Activated CD8-positive, alpha-beta T cell treated with anti-CD3 and anti-CD28 coated beads for 36 hours (primary cell): ENCODE measurements around the gene HSD11B2. TPM values are rescaled to one million over a fixed set of nuclear protein-coding genes. Genes with fewer than 3 reads are reported as not detected.

ENCODE experiments used
- ATAC-seq: fragments of 200-7000 bp; cut with Tn5 transposase; one replicate; pipeline ENCODE4 v1.10.0; 2021; ENCODE audit warnings: mild to moderate bottlenecking, moderate library complexity
- CTCF ChIA-PET: fragments of 350-600 bp; sonication (Branson Sonifier 250); formaldehyde crosslinking; loops from one replicate; lab custom pipeline; 2021; ENCODE audit warnings: antibody characterized with exemption; lab: Charles Lee
- POLR2A ChIA-PET: fragments of 350-600 bp; sonication (Branson Sonifier 250); formaldehyde crosslinking; loops from one replicate; lab custom pipeline; 2021; ENCODE audit warnings: antibody characterized with exemption; lab: Charles Lee
- DNase-seq: peaks from one replicate; pipeline ENCODE4 v3.0.0-alpha.2; 2020
- H3K27ac Mint-ChIP-seq: one replicate; pipeline ENCODE4 v1.8.0; 2021; ENCODE audit warnings: mild to moderate bottlenecking, mixed read lengths
- H3K27me3 Mint-ChIP-seq: one replicate; pipeline ENCODE4 v1.8.0; 2021; ENCODE audit warnings: mixed read lengths
- H3K36me3 Mint-ChIP-seq: one replicate; pipeline ENCODE4 v1.8.0; 2021; ENCODE audit warnings: low read depth, mixed read lengths
- H3K4me1 Mint-ChIP-seq: one replicate; pipeline ENCODE4 v1.8.0; 2021; ENCODE audit warnings: low read depth, mixed read lengths
- H3K4me3 Mint-ChIP-seq: one replicate; pipeline ENCODE4 v1.8.0; 2021; ENCODE audit warnings: mild to moderate bottlenecking, moderate library complexity, mixed read lengths
- H3K9me3 Mint-ChIP-seq: one replicate; pipeline ENCODE4 v1.8.0; 2021; ENCODE audit warnings: mixed read lengths
- intact Hi-C: fragments of 100-400 bp; cut with micrococcal nuclease; formaldehyde crosslinking; loops from one replicate; pipeline ENCODE4 v1.10.0; 2022
- total RNA-seq, 2 experiments: library from RNA; stranded (reverse); gene quantifications; one replicate each; pipeline ENCODE4 v1.2.3, GENCODE V29; 2021
- TF ChIP-seq, protein P1 (sequence below): fragments of 200-600 bp; IDR thresholded peaks from one replicate; pipeline ENCODE4 v1.8.0; 2022; ENCODE audit warnings: antibody characterized with exemption, mild to moderate bottlenecking

The HSD11B2 gene
- total RNA-seq, 2 experiments from 2014 or later, result 1.6 to 2.3 TPM

DNA sequence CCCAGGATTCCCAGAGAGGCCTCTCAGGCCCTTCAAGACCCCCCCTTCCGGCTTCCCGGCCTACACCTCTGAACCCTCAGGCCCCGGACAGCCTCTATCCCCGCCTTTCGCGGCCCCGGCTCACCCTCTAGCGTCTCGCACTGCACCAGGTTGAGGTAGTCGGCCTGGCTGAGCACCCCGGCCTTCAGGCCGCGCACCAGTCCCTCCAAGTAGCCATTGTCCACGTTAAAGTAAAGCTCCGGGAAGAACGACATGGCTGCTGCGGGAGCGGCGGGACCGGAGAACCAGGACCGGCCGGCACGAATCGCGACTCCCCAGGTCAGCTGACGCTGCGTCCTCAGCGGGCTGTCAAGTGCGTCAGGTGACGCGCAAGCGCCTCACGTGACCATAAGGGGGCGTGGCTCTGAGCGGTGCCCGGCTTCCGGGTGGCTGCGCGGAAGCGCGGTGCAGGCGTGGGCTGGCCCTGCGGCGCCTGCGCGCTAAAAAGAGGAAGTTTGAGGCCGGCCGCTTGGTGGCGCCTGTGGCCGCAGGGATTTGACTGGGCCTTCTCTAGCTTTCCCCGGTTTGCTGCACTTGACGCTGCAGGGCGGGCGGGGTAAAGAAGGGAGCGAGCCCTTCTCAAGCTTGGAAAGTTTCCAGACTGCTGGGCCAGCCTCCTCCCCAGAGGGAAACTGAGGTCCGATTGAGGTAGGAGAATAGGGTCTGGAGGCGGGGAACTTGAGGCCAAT, 50.1 kb downstream of the HSD11B2 start, which contains the start of gene ATP6V0D1:
Gene ATP6V0D1 (minus strand): TSS at position 325 of the 728 bp plus-strand sequence. CDS start 71 bp downstream, at position 254.
- peaks cover 30% of the 10 kb centered on the region for H3K4me1 Mint-ChIP-seq

GRCh38 chr16:67481561-67482232, 50.8 kb downstream of the HSD11B2 start:
- H3K27me3 Mint-ChIP-seq, result no peaks in the 10 kb centered on the region
- CTCF ChIA-PET, result interaction anchor here (0.7 to 4.9 kb wide), 41 partner anchors 9 to 403 kb away, joined by 3 to 60 read pairs (median 4); partner anchors contain the start of genes C16orf86, CARMIL2, CTCF and ENKD1
- H3K4me3 Mint-ChIP-seq, result peak overlapping the region; percentile 93
- POLR2A ChIA-PET, result interaction anchor here (0.5 to 3.3 kb wide), 9 partner anchors 16 to 364 kb away, joined by 3 to 9 read pairs (median 4); partner anchors contain the start of gene ACD
- H3K9me3 Mint-ChIP-seq, result no peaks in the 10 kb centered on the region
- DNase-seq (peak; percentile 73), ATAC-seq (peak; percentile 22)
- peaks cover 25% of the 10 kb centered on the region for H3K4me1 Mint-ChIP-seq
- H3K36me3 Mint-ChIP-seq, result peaks cover 10% of the 10 kb centered on the region
- peak overlapping the region; percentile 99 for H3K27ac Mint-ChIP-seq
- intact Hi-C loops, result no loop called here
- TF ChIP-seq, protein P1, sequence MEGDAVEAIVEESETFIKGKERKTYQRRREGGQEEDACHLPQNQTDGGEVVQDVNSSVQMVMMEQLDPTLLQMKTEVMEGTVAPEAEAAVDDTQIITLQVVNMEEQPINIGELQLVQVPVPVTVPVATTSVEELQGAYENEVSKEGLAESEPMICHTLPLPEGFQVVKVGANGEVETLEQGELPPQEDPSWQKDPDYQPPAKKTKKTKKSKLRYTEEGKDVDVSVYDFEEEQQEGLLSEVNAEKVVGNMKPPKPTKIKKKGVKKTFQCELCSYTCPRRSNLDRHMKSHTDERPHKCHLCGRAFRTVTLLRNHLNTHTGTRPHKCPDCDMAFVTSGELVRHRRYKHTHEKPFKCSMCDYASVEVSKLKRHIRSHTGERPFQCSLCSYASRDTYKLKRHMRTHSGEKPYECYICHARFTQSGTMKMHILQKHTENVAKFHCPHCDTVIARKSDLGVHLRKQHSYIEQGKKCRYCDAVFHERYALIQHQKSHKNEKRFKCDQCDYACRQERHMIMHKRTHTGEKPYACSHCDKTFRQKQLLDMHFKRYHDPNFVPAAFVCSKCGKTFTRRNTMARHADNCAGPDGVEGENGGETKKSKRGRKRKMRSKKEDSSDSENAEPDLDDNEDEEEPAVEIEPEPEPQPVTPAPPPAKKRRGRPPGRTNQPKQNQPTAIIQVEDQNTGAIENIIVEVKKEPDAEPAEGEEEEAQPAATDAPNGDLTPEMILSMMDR, result no peak

More for the DNA sequence above, 50.1 kb downstream of the HSD11B2 start, which contains the start of gene ATP6V0D1:
- CTCF ChIA-PET, result interaction anchor here (0.7 to 4.9 kb wide), 43 partner anchors 10 to 403 kb away, joined by 3 to 60 read pairs (median 4); partner anchors contain the start of genes ACD, C16orf86, CARMIL2 and CTCF
- peak; percentile 92 for ATAC-seq
- Mint-ChIP-seq H3K36me3 (peaks cover 10% of the 10 kb centered on the region), H3K27ac (peak within 1 kb of the TSS; percentile 99), H3K4me3 (peak within 1 kb of the TSS; percentile 93), H3K9me3 (no peaks in the 10 kb centered on the region), H3K27me3 (no peaks in the 10 kb centered on the region)
- DNase-seq, result peak; percentile 99
- TF ChIP-seq, protein P1, result peak; percentile 75
- POLR2A ChIA-PET, result interaction anchor here (0.6 to 3.3 kb wide), 13 partner anchors 10 to 365 kb away, joined by 3 to 9 read pairs (median 3); partner anchors contain the start of genes ACD and RANBP10
- intact Hi-C loops, result no loop called here

GRCh38 chr16:67482233-67482924, 51.5 kb downstream of the HSD11B2 start:
- Mint-ChIP-seq H3K9me3 (no peaks in the 10 kb centered on the region), H3K36me3 (peaks cover 10% of the 10 kb centered on the region), H3K4me1 (peaks cover 25% of the 10 kb centered on the region), H3K27ac (peak overlapping the region; percentile 99), H3K4me3 (peak overlapping the region; percentile 93), H3K27me3 (no peaks in the 10 kb centered on the region)
- POLR2A ChIA-PET, result interaction anchor here (0.5 to 3.3 kb wide), 7 partner anchors 21 to 186 kb away, joined by 3 to 9 read pairs (median 3); partner anchors contain the start of gene ACD
- TF ChIP-seq, protein P1, result no peak
- CTCF ChIA-PET, result interaction anchor here (1.0 to 4.9 kb wide), 13 partner anchors 9 to 187 kb away, joined by 3 to 60 read pairs (median 8); partner anchors contain the start of genes C16orf86, CARMIL2 and ENKD1
- ATAC-seq (no peak), DNase-seq (peak; percentile 26)
- intact Hi-C loops, result no loop called here

DNA sequence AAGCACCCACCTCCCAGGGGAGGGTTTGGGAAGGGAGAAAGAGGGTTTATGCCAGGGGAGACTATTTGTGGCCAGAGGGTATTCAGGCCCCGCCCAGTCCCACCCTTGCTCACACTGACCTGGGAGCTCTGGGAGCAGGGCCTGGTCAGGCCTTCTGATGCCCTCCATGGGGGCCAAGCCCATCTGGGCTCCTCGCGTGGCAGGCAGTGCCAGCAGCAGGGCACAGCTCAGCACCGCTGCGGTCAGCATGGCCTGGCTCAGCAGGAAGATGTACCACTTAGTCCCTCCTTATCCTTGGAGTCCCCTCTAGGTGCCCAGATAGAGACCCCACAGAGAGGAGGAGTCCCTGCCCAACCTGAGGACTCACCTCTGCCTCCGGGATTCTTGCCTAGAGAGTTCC, 52.2 kb downstream of the HSD11B2 start, which contains the start of gene AGRP:
Gene AGRP (minus strand): TSS at position 398 of the 400 bp plus-strand sequence. CDS start 149 bp downstream, at position 249.
- H3K4me3 Mint-ChIP-seq, result peak within 1 kb of the TSS; percentile 93
- ATAC-seq (no peak), DNase-seq (no peak)
- intact Hi-C loops, result no loop called here
- ChIA-PET POLR2A (interaction anchor here (1.3 to 1.4 kb wide), 2 partner anchors 22 to 52 kb away, joined by 3 read pairs; no protein-coding TSS in a partner anchor), CTCF (interaction anchor here (4.9 kb wide), 1 partner anchor 38 kb away, joined by 60 read pairs; no protein-coding TSS in a partner anchor)
- TF ChIP-seq, protein P1, result no peak
- H3K4me1 Mint-ChIP-seq, result peaks cover 20% of the 10 kb centered on the region
- H3K27ac Mint-ChIP-seq, result peak within 1 kb of the TSS; percentile 99
- H3K9me3 Mint-ChIP-seq, result no peaks in the 10 kb centered on the region
- H3K36me3 Mint-ChIP-seq, result peaks cover 10% of the 10 kb centered on the region
- no peaks in the 10 kb centered on the region for H3K27me3 Mint-ChIP-seq
